ENCODE measurements around the gene GALNTL6. TPM values are rescaled to one million over a fixed set of nuclear protein-coding genes. Genes with fewer than 3 reads are reported as not detected.

GALNTL6 gene
- total RNA-seq, 1 experiment from 2014 or later, result not detected

DNA sequence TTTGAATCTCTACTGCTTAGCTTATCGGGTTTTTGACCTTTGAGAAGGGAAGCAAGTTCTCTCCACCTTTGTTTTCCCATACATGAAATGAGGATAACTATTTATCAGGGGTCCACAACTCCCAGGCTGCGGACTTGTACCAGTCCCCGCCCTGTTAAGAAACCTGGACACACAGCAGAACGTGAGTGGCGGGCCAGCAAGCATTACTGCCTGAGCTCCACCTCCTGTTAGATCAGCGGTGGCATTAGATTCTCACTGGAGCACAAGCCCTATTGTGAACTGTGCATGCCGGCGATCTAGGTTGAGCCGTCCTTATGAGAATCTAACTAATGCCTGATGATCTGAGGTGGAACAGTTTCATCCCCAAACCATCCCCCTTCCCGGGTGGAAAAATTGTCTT, 579.5 kb downstream of the GALNTL6 start:
- H3T11ph ChIP-seq (ENCODE audit: low read length), result no peak overlapping the region
- WGBS (ENCODE audit: extremely low coverage, insufficient read length, low lambda C conversion rate), result no CpG with 5 or more reads among the region's 10 CpGs
- H3K9ac ChIP-seq (ENCODE audit: extremely low read depth, insufficient read length, low read length), result no peak overlapping the region
- peak overlapping the region in 1 of 3 experiments; percentile 64; a peak in 1 of 7 replicates for H3K27ac Mint-ChIP-seq
- no peaks in the 10 kb centered on the region for H3K4me1 Mint-ChIP-seq
- H2BK12ac ChIP-seq (ENCODE audit: insufficient read length, low read depth, low read length), result no peak overlapping the region
- no peak overlapping the region for H3K27ac ChIP-seq (ENCODE audit: insufficient read length, low read depth, low read length)
- no peak overlapping the region for H4K5ac ChIP-seq (ENCODE audit: insufficient read length, low read depth, low read length)
- no peak overlapping the region for H4K91ac ChIP-seq (ENCODE audit: insufficient read length, low read depth, low read length)
- no peak overlapping the region for H2BK120ac ChIP-seq (ENCODE audit: low read depth, low read length, poor library complexity, severe bottlenecking)
- H2BK20ac ChIP-seq (ENCODE audit: low read depth, low read length, poor library complexity, severe bottlenecking), result no peak overlapping the region
- no peak overlapping the region for H3K4ac ChIP-seq (ENCODE audit: low read depth, low read length)
- no peaks in the 10 kb centered on the region for H3K9me3 ChIP-seq (ENCODE audit: control insufficient read depth, low read depth, low read length)
- TF ChIP-seq, protein P1, sequence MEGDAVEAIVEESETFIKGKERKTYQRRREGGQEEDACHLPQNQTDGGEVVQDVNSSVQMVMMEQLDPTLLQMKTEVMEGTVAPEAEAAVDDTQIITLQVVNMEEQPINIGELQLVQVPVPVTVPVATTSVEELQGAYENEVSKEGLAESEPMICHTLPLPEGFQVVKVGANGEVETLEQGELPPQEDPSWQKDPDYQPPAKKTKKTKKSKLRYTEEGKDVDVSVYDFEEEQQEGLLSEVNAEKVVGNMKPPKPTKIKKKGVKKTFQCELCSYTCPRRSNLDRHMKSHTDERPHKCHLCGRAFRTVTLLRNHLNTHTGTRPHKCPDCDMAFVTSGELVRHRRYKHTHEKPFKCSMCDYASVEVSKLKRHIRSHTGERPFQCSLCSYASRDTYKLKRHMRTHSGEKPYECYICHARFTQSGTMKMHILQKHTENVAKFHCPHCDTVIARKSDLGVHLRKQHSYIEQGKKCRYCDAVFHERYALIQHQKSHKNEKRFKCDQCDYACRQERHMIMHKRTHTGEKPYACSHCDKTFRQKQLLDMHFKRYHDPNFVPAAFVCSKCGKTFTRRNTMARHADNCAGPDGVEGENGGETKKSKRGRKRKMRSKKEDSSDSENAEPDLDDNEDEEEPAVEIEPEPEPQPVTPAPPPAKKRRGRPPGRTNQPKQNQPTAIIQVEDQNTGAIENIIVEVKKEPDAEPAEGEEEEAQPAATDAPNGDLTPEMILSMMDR (conservative IDR thresholded peaks at IDR 0.05), result no peak
- H3K18ac ChIP-seq (ENCODE audit: insufficient read length, low read depth, low read length), result no peak overlapping the region
- no peak overlapping the region for H3K14ac ChIP-seq (ENCODE audit: insufficient read depth, low read length)
- no peaks in the 10 kb centered on the region for H3K36me3 Mint-ChIP-seq (ENCODE audit: insufficient read depth in 1 of 3, low read depth in 3 of 3)
- H3K27me3 ChIP-seq (ENCODE audit: insufficient read depth, low read length), result no peaks in the 10 kb centered on the region
- no peak overlapping the region for H2BK15ac ChIP-seq (ENCODE audit: low read depth, low read length)
- no peak overlapping the region for H2BK5ac ChIP-seq (ENCODE audit: insufficient read length, low read length)
- H4K8ac ChIP-seq (replicated peaks; ENCODE audit: insufficient read length, low read depth, low read length), result no peak overlapping the region
- H3K9me3 Mint-ChIP-seq, result no peaks in the 10 kb centered on the region
- no peak overlapping the region for H3K23ac ChIP-seq (ENCODE audit: insufficient read length, low read depth, low read length)
- H4K20me1 ChIP-seq (ENCODE audit: control insufficient read depth, insufficient read depth, insufficient read length), result no peaks in the 10 kb centered on the region
- H3K27me3 Mint-ChIP-seq (ENCODE audit: low read depth), result no peaks in the 10 kb centered on the region
- no peak overlapping the region for H3K4me3 Mint-ChIP-seq
- no peak overlapping the region for H3K4me2 ChIP-seq (ENCODE audit: insufficient read depth, insufficient read length, low read length)
- H2AFZ ChIP-seq (ENCODE audit: low read length), result no peak overlapping the region
- no peaks in the 10 kb centered on the region for H3K79me1 ChIP-seq (ENCODE audit: insufficient read depth, low read depth, low read length, poor library complexity, severe bottlenecking)
- no peak overlapping the region for H2AK5ac ChIP-seq (ENCODE audit: insufficient read length, low read length)
- no peaks in the 10 kb centered on the region for H3K79me2 ChIP-seq (ENCODE audit: insufficient read depth, low read length)
- no peaks in the 10 kb centered on the region for H3K23me2 ChIP-seq (ENCODE audit: insufficient read length, low read depth, low read length, poor library complexity, severe bottlenecking)
- no peak overlapping the region for H3K56ac ChIP-seq (ENCODE audit: insufficient read length, low read depth, low read length)
- DNase-seq, result no peak
- no peaks in the 10 kb centered on the region for H3K4me1 ChIP-seq (ENCODE audit: insufficient read depth, low read length)
